Fibroblast of mammary gland (primary cell): ENCODE data around the gene HOXA7.

Experiments used
- DNase-seq: peaks from one replicate; pipeline ENCODE4 v3.0.0-alpha.2; 2010; ENCODE audit warnings: low read depth
- H3K4me3 ChIP-seq: 2 replicates; pipeline ENCODE4 v1.5.1; 2011; ENCODE audit warnings: low read depth, mild to moderate bottlenecking, low read length, moderate library complexity; ENCODE audit not compliant: control insufficient read depth
- TF ChIP-seq, protein P1 (sequence below): conservative IDR thresholded peaks from 2 replicates; pipeline ENCODE4 v1.5.1; 2011; ENCODE audit warnings: low read depth, low read length, inconsistent platforms; ENCODE audit not compliant: control insufficient read depth, insufficient read depth

Gene HOXA7

DNA sequence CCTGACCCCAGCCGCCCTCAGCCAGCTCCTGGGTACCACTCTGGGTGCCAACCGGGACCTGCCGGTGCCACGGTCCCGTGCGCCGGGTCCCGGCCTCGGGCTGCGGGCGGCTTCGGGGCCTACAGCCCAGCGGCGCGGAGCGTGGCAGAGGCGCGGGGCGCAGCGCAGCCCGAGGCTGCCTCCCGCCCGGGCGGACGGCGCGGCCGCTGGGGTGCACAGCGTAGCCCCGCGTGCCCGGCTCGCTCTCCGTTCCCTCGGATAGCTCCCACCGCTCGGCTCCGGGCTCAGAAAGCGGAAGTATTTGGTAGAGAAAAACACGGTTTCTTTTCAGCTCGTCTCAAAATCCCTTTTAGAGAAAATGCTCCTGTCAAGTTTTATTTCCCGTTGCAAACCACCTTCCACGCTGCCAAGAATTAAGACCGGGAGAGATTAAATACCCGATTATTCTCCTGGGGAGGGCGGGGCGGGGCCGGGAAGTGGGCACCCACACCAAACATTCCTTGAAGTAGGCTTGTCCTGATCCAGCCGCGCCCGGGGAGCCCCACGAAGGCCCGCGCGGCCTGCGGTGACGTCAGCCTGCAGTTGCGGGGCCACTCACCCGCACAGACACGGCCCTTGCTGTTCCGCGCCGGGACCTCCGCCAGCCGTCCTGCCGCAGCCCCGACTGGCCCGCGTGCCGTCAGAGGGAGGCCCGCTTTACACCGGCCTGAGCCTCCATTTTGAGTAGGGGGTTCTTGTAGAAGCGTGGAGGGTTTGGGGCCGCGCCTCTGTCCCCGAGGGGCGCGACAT lies 36.3 kb upstream of the HOXA7 start:
- H3K4me3 ChIP-seq, result peak overlapping the region; percentile 25
- TF ChIP-seq, protein P1, sequence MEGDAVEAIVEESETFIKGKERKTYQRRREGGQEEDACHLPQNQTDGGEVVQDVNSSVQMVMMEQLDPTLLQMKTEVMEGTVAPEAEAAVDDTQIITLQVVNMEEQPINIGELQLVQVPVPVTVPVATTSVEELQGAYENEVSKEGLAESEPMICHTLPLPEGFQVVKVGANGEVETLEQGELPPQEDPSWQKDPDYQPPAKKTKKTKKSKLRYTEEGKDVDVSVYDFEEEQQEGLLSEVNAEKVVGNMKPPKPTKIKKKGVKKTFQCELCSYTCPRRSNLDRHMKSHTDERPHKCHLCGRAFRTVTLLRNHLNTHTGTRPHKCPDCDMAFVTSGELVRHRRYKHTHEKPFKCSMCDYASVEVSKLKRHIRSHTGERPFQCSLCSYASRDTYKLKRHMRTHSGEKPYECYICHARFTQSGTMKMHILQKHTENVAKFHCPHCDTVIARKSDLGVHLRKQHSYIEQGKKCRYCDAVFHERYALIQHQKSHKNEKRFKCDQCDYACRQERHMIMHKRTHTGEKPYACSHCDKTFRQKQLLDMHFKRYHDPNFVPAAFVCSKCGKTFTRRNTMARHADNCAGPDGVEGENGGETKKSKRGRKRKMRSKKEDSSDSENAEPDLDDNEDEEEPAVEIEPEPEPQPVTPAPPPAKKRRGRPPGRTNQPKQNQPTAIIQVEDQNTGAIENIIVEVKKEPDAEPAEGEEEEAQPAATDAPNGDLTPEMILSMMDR, result no peak
- DNase-seq, result no peak

- TF ChIP-seq, protein P1, result no peak
- no peak for DNase-seq
- H3K4me3 ChIP-seq, result no peak overlapping the region
Observed at GRCh38 chr7:27191833-27192545, 35.5 kb upstream of the HOXA7 start.

DNA sequence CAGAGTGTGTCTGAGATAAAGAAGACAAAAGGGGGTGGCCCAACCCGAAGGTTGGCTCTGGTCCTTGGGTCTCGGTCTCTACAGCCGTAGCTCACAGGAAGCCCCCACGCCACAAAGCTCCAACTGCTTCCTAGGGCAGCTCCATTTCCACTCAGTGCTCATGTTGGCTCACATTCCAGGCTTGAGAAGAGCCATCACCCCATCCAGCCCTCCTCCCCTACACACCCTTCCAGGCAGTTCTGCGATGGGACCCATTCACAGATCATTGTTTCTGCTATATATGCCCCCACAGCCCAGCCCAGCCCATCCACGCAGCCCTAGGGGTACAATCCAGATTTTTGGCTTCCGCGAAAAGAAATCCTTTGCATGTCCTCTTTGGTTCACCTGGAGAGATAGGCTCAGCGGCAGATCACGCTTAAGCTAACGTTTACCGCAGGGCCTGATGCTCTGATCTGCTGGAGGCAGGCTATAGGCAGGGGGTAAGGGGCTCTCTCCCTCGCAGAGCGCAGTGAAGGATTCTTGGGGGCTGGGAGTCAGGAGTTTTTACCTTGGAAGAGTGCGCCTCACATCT lies 34.8 kb upstream of the HOXA7 start:
- no peak overlapping the region for H3K4me3 ChIP-seq
- DNase-seq, result no peak
- TF ChIP-seq, protein P1, result no peak

DNA sequence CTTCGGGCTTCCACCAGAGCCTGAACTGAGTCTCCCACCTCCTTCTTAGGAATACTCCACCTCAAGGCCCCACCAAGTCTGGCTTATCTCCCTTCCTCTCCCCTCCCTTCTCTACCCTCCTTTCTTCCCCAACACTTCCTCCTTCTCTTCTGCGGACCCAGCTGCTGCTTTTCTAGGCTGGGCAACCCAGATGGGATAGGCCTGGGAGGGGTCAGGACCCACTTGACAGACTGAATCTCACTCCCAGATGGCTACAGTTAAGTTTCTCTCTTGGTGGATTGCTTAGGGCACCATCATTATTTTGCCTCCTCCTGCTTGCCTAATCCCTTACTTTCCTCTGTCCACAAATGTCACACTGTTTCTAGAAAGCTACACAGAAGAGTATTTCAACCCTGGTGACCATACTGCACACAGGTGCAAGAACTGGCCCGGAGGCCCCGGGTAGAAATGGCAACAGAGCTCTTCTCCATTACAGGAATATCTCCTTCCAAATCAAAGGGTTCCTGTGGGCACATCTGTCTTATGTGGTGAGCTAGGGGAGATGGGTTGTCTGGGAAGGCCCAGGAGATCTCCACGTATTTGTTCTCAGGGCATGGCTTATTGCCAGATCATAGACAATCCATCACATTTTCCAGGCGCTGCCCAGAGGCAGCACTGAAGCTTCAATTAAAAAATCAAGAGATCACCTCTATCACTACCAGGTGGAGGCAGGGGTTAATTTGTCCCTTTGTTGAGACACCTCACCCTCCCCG lies 33.7 kb upstream of the HOXA7 start:
- TF ChIP-seq, protein P1, result no peak
- no peak for DNase-seq

GRCh38 chr7:27189295-27189996 lies 33.0 kb upstream of the HOXA7 start:
- no peak overlapping the region for H3K4me3 ChIP-seq
- no peak for DNase-seq
- TF ChIP-seq, protein P1, result no peak

More for the DNA sequence above, 33.7 kb upstream of the HOXA7 start:
- H3K4me3 ChIP-seq, result no peak overlapping the region
